Omental fat pad (tissue), 4 donors: ENCODE data around the gene GLIS1. TPM values are rescaled to one million over a fixed set of nuclear protein-coding genes. Genes with fewer than 3 reads are reported as not detected.

Experiments
- ATAC-seq: fragments of 150-250 bp; one replicate; pipeline ENCODE4 v1.9.1; 2016; ENCODE audit warnings: mild to moderate bottlenecking, moderate library complexity; ENCODE audit not compliant: low FRiP score
- DNase-seq: peaks from one replicate; pipeline ENCODE4 v3.0.0-alpha.2; 2019; ENCODE audit warnings: low spot score
- CTCF ChIP-seq, 3 donors: fragments of 450-650 bp; IDR thresholded peaks; one replicate each; pipeline ENCODE4 v1.5.1; 2016 to 2017; ENCODE audit warnings: antibody characterized with exemption in 3 of 3, mild to moderate bottlenecking in 3 of 3, moderate library complexity in 2 of 3
- total RNA-seq, 4 donors: library from RNA; depleted of rRNA; stranded (reverse); fragments of >200 nt; gene quantifications; one replicate each; pipeline ENCODE4 v1.1.0, GENCODE V29; 2016

The GLIS1 gene
- total RNA-seq, 4 donors from 2014 or later = 0.19 to 1.4 (median 0.75) TPM

DNA sequence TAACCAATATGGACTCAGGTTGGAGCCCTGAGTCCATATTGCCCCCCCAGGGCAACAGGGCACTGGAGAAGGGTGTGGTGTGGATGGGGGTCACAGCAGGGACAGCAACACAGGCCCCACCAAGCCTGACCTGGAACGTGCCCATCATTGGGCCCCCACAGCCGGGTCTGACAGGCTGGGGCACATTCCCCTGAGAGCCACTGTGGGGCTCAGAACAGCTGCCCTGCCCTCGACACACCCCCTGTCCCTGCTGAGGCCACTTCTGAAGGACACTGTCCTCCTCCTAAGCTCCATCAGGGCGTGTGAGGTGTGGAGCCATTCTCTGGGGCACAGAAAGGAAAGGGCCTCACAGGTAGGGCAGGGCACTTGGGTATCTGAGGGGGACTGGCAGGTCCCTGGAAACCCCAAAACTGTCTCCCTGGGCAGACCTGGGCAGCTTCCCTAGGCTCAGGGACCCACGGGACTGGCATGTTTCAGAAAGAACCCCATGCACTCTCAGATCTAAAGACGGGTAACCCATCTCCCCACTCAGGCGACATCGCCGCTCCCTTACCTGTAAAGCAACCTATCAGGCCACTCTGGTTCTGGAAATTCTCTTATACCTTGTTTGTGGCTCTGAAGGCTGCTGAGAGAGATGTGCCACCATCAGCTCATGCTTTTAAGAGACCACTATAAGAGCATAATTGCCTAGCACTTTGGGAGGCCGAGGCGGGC, 184.2 kb downstream of the GLIS1 start:
- no peak for ATAC-seq
- no peak for TF ChIP-seq CTCF (IDR thresholded peaks at IDR 0.05)
- DNase-seq = peak; percentile 7

GRCh38 chr1:53553734-53554509, 185.0 kb downstream of the GLIS1 start:
- DNase-seq (peak; percentile 10), ATAC-seq (no peak)
- TF ChIP-seq CTCF (IDR thresholded peaks at IDR 0.05) = no peak

DNA sequence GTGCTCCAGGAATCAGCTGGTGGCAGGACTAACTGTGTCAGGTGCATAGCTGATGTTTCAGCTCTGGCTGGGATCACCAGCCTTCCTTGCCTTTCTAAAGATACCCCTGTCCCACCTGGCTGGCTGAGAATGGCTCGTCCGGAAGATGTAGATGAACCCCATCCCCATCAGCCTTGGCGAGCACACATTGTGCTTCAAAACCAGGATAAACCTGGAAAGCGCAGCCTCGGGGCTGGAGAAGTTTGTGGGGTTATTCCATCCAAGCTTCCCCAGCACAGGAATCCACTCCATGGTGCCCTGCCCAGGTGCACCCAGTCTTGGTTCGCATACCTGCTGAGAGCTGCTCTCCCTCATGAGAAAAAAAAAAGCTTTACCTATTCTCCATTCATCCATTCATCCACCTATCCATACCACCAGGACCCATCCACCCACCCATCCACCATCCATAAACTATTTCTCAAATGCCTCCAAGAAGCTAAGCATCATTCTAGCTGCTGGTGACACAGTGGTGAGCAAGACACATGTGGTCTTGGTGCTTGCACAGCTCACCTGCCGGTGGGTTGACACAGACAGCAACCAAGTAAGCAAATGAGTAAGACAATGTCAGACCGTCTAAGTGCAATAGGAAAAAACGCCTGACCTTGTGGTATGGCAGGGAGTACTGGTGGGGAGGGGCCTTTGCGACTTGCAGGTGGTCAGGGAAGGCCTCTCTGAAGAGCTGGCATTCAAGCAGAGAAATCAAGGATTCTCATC, 185.8 kb downstream of the GLIS1 start:
- ATAC-seq = no peak
- TF ChIP-seq CTCF (IDR thresholded peaks at IDR 0.05) = no peak
- peak; percentile 16 for DNase-seq

- DNase-seq = peak; percentile 13
- no peak for ATAC-seq
- TF ChIP-seq CTCF (IDR thresholded peaks at IDR 0.05) = no peak
These were observed 186.7 kb downstream of the GLIS1 start for GRCh38 chr1:53552146-53552861.

GRCh38 chr1:53551428-53551995, 187.5 kb downstream of the GLIS1 start:
- no peak for DNase-seq
- no peak for ATAC-seq
- no peak for TF ChIP-seq CTCF (IDR thresholded peaks at IDR 0.05)

GRCh38 chr1:53550201-53550741, 188.7 kb downstream of the GLIS1 start:
- ATAC-seq (no peak), DNase-seq (no peak)
- no peak for TF ChIP-seq CTCF (IDR thresholded peaks at IDR 0.05)
